ENCODE results near the gene MYO5B. TPM values are rescaled to one million over a fixed set of nuclear protein-coding genes. Genes with fewer than 3 reads are reported as not detected.

Gene MYO5B
- total RNA-seq, 1 donor from 2014 or later = 6.7 TPM

DNA sequence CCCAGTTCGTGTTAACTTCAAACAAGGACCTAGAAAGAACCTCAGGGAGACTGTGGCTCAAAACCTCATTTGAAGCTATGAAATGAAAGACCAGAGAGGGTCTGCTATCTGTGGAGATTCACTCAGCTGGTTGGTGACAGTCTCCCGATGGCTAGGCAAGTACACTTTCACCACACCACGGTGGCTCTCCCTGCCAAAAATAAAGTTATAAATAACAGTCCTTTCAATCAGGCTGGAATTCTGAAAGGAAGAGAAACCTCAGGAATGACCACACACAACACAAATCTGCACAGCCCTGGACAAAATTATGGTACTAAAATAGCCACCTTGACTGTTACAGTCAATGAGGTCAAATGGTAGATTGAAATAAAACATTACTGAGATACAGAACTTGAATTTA is 221.4 kb downstream of the MYO5B start:
- H2AFZ ChIP-seq (replicated peaks) = no peak overlapping the region
- TF ChIP-seq EZH2 (IDR thresholded peaks at IDR 0.05) (no peak), EZH2phosphoT487 (IDR thresholded peaks at IDR 0.05) (no peak)
- TF ChIP-seq, protein P1, sequence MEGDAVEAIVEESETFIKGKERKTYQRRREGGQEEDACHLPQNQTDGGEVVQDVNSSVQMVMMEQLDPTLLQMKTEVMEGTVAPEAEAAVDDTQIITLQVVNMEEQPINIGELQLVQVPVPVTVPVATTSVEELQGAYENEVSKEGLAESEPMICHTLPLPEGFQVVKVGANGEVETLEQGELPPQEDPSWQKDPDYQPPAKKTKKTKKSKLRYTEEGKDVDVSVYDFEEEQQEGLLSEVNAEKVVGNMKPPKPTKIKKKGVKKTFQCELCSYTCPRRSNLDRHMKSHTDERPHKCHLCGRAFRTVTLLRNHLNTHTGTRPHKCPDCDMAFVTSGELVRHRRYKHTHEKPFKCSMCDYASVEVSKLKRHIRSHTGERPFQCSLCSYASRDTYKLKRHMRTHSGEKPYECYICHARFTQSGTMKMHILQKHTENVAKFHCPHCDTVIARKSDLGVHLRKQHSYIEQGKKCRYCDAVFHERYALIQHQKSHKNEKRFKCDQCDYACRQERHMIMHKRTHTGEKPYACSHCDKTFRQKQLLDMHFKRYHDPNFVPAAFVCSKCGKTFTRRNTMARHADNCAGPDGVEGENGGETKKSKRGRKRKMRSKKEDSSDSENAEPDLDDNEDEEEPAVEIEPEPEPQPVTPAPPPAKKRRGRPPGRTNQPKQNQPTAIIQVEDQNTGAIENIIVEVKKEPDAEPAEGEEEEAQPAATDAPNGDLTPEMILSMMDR (IDR thresholded peaks at IDR 0.05) = no peak
- H3K4me3 ChIP-seq = no peak overlapping the region
- no peaks in the 10 kb centered on the region for H4K20me1 ChIP-seq (ENCODE audit: low read depth)
- H3K36me3 ChIP-seq = no peaks in the 10 kb centered on the region
- no peaks in the 10 kb centered on the region for H3K79me2 ChIP-seq (ENCODE audit: low read depth)
- no peaks in the 10 kb centered on the region for H3F3A ChIP-seq (ENCODE audit: low read depth)
- Mint-ChIP-seq H3K27ac (no peak overlapping the region), H3K9me3 (no peaks in the 10 kb centered on the region), H3K27me3 (ENCODE audit: insufficient read depth, low read depth) (no peaks in the 10 kb centered on the region), H3K4me1 (peaks cover 2% of the 10 kb centered on the region), H3K36me3 (no peaks in the 10 kb centered on the region), H3K4me3 (no peak overlapping the region)
- no peak overlapping the region for H3K27ac ChIP-seq
- H3K9ac ChIP-seq = no peak overlapping the region
- no peak overlapping the region for H3K4me2 ChIP-seq
- no peaks in the 10 kb centered on the region for H3K9me3 ChIP-seq (ENCODE audit: low read depth)
- no peaks in the 10 kb centered on the region for H3K27me3 ChIP-seq
- DNase-seq (ENCODE audit: low spot score) = no peak
- no peaks in the 10 kb centered on the region for H3K4me1 ChIP-seq

DNA sequence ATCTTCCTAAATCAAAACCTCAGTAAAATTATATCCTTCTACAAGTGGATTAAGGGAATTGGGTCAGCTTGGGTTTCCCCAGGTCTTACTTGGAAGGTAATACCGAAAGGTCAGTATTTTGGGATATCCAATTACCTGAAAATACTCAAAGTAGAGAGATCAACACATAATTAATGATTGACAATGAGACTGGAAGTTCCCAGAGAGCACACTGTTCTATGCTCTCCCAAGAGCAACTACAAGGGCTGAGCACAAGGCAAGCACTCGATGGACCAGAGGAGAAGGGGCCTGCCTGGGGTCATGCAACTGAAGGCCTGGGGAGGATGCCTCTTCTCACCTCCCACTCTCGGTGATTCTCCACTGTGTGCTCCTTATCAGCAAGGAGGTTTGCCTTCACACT is 222.4 kb downstream of the MYO5B start:
- Histone ChIP-seq H3K4me2 (no peak overlapping the region), H3K27me3 (no peaks in the 10 kb centered on the region), H3K4me3 (no peak overlapping the region), H3K4me1 (no peaks in the 10 kb centered on the region), H4K20me1 (ENCODE audit: low read depth) (no peaks in the 10 kb centered on the region), H3K79me2 (ENCODE audit: low read depth) (no peaks in the 10 kb centered on the region), H3F3A (ENCODE audit: low read depth) (no peaks in the 10 kb centered on the region), H3K9ac (no peak overlapping the region), H2AFZ (replicated peaks) (no peak overlapping the region), H3K36me3 (no peaks in the 10 kb centered on the region), H3K27ac (no peak overlapping the region), H3K9me3 (ENCODE audit: low read depth) (no peaks in the 10 kb centered on the region)
- Mint-ChIP-seq H3K9me3 (no peaks in the 10 kb centered on the region), H3K27me3 (ENCODE audit: insufficient read depth, low read depth) (no peaks in the 10 kb centered on the region), H3K4me1 (peaks cover 2% of the 10 kb centered on the region), H3K27ac (no peak overlapping the region), H3K36me3 (no peaks in the 10 kb centered on the region), H3K4me3 (no peak overlapping the region)
- no peak for DNase-seq (ENCODE audit: low spot score)
- TF ChIP-seq EZH2 (IDR thresholded peaks at IDR 0.05) (no peak), EZH2phosphoT487 (IDR thresholded peaks at IDR 0.05) (no peak)
- TF ChIP-seq, protein P1 (IDR thresholded peaks at IDR 0.05) = no peak

DNA sequence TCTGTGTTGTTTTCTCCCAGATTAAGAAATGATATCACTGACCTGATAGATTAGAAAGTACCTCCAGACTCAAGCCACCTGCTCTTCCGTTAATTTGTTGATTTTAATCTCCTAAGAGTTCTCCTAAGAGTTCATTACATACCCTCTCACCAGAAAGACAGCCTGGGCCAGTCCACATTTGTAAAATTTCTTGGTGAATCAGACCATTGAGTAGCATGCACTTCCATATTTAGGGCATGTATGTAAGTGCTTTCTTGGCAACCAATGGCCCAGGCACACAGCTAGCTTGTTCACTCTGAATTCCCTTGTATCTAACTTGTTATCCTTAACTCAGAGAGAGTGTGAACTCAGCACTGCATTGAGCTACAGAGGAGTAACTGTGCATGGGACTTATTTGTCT is 223.5 kb downstream of the MYO5B start:
- Mint-ChIP-seq H3K9me3 (no peaks in the 10 kb centered on the region), H3K4me1 (peaks cover 2% of the 10 kb centered on the region), H3K27me3 (ENCODE audit: insufficient read depth, low read depth) (no peaks in the 10 kb centered on the region), H3K27ac (no peak overlapping the region), H3K4me3 (no peak overlapping the region), H3K36me3 (no peaks in the 10 kb centered on the region)
- Histone ChIP-seq H3K4me3 (no peak overlapping the region), H3K9me3 (ENCODE audit: low read depth) (no peaks in the 10 kb centered on the region), H3K27me3 (no peaks in the 10 kb centered on the region), H3K27ac (no peak overlapping the region), H3F3A (ENCODE audit: low read depth) (no peaks in the 10 kb centered on the region), H4K20me1 (ENCODE audit: low read depth) (no peaks in the 10 kb centered on the region), H3K9ac (no peak overlapping the region), H2AFZ (replicated peaks) (no peak overlapping the region), H3K36me3 (no peaks in the 10 kb centered on the region), H3K79me2 (ENCODE audit: low read depth) (no peaks in the 10 kb centered on the region), H3K4me1 (no peaks in the 10 kb centered on the region), H3K4me2 (no peak overlapping the region)
- DNase-seq (ENCODE audit: low spot score) = no peak
- no peak for TF ChIP-seq EZH2phosphoT487 (IDR thresholded peaks at IDR 0.05)
- TF ChIP-seq EZH2 (IDR thresholded peaks at IDR 0.05) = no peak
- TF ChIP-seq, protein P1 (IDR thresholded peaks at IDR 0.05) = no peak
